ENCODE data around the gene PXT1.
"Not testable (repeated sequence)": the region's sequence is repeated elsewhere in the genome, so short reads cannot be mapped to it uniquely, and the experiment has no call there.

The PXT1 gene

GRCh38 chr6:36368421-36368820 is 74.2 kb downstream of the PXT1 start:
- DNase-seq: no peak

GRCh38 chr6:36367743-36368142 is 74.9 kb downstream of the PXT1 start:
- no peak for DNase-seq

GRCh38 chr6:36364669-36365479 is 77.8 kb downstream of the PXT1 start:
- peak; percentile 84 for DNase-seq

GRCh38 chr6:36364061-36364635 is 78.5 kb downstream of the PXT1 start:
- not testable (repeated sequence) for DNase-seq

GRCh38 chr6:36363371-36363752 is 79.3 kb downstream of the PXT1 start:
- DNase-seq: not testable (repeated sequence)

GRCh38 chr6:36362551-36363370 is 79.9 kb downstream of the PXT1 start:
- DNase-seq: no peak

GRCh38 chr6:36361071-36361470 is 81.6 kb downstream of the PXT1 start:
- no peak for DNase-seq

GRCh38 chr6:36360241-36361054 is 82.2 kb downstream of the PXT1 start:
- DNase-seq: peak; percentile 52

- no peak for DNase-seq
Measured at GRCh38 chr6:36358226-36358915, 84.3 kb downstream of the PXT1 start.

GRCh38 chr6:36357872-36358225 is 84.8 kb downstream of the PXT1 start:
- DNase-seq: no peak

GRCh38 chr6:36355819-36356218 is 86.8 kb downstream of the PXT1 start:
- DNase-seq: peak; percentile 73

GRCh38 chr6:36353411-36353915 is 89.2 kb downstream of the PXT1 start:
- DNase-seq: peak; percentile 61

GRCh38 chr6:36352477-36353157 is 90.0 kb downstream of the PXT1 start:
- no peak for DNase-seq

GRCh38 chr6:36350681-36351571 is 91.7 kb downstream of the PXT1 start:
- peak; percentile 99 for DNase-seq

- no peak for DNase-seq
Measured at GRCh38 chr6:36350082-36350481, 92.6 kb downstream of the PXT1 start.

- DNase-seq: no peak
Measured at GRCh38 chr6:36349240-36349639, 93.4 kb downstream of the PXT1 start.

- DNase-seq: peak; percentile 73
Measured at GRCh38 chr6:36347621-36348020, 95.0 kb downstream of the PXT1 start.

GRCh38 chr6:36346486-36347273 is 96.0 kb downstream of the PXT1 start:
- DNase-seq: no peak

- DNase-seq: no peak
Measured at GRCh38 chr6:36345681-36346466, 96.8 kb downstream of the PXT1 start.

All from NCI-H226 (cell line).